T-helper 17 cell (primary cell): ENCODE results near the gene LRRC15. TPM values are rescaled to one million over a fixed set of nuclear protein-coding genes. Genes with fewer than 3 reads are reported as not detected.

Experiments used
- ATAC-seq: fragments of 150-1000 bp; cut with Tn5 transposase; 2 replicates; pipeline ENCODE4 v1.10.0; 2021; ENCODE audit warnings: mild to moderate bottlenecking, moderate library complexity
- DNase-seq, 3 donors: peaks; one replicate each; pipeline versions ENCODE4 v3.0.0 to v3.0.0-alpha.2; 2020 to 2021
- H3K9me3 ChIP-seq: one replicate; pipeline ENCODE4 v1.7.0; 2013; ENCODE audit warnings: low read length, mild to moderate bottlenecking; ENCODE audit not compliant: control insufficient read depth, poor library complexity, severe bottlenecking
- H3K27ac Mint-ChIP-seq: one replicate; pipeline ENCODE4 v1.8.0; 2022; ENCODE audit warnings: mild to moderate bottlenecking, moderate library complexity, mixed read lengths
- H3K27me3 Mint-ChIP-seq: one replicate; pipeline ENCODE4 v1.8.0; 2022; ENCODE audit warnings: mixed read lengths
- H3K36me3 Mint-ChIP-seq: one replicate; pipeline ENCODE4 v1.8.0; 2022; ENCODE audit warnings: low read depth, mixed read lengths
- H3K4me1 Mint-ChIP-seq: one replicate; pipeline ENCODE4 v1.8.0; 2022; ENCODE audit warnings: mild to moderate bottlenecking, mixed read lengths
- H3K4me3 Mint-ChIP-seq: one replicate; pipeline ENCODE4 v1.8.0; 2022; ENCODE audit warnings: mild to moderate bottlenecking, moderate library complexity, mixed read lengths
- total RNA-seq, 4 donors: library from RNA in 2 of 4; stranded (reverse) in 2 of 4; gene quantifications; one replicate each; pipeline ENCODE4 v1.2.3 and lab custom pipeline; 2022 to 2026

Gene LRRC15
- not detected for total RNA-seq
- total RNA-seq (lab: John Stamatoyannopoulos, UW), result 0 reads per million in 2 donors

- peak within 1 kb of the TSS; percentile 37 for H3K27ac Mint-ChIP-seq
- peaks cover 6% of the 10 kb centered on the region for H3K4me1 Mint-ChIP-seq
- no peaks in the 10 kb centered on the region for H3K9me3 ChIP-seq
- peaks cover 64% of the 10 kb centered on the region for H3K27me3 Mint-ChIP-seq
- DNase-seq, result no peak
- peaks cover 5% of the 10 kb centered on the region for H3K36me3 Mint-ChIP-seq
- no peak within 1 kb of the TSS for H3K4me3 Mint-ChIP-seq
- peak; percentile 27 for ATAC-seq
Observed at GRCh38 chr3:194369522-194370279, at the start of gene LRRC15. TSS of gene LRRC15 (minus strand) at chr3:194369743. CDS start at chr3:194361043, 8,700 bp downstream.

GRCh38 chr3:194418671-194419070 is 49.1 kb upstream of the LRRC15 start:
- H3K27me3 Mint-ChIP-seq, result no peaks in the 10 kb centered on the region
- ATAC-seq (no peak), DNase-seq (no peak)
- peak overlapping the region; percentile 86 for H3K27ac Mint-ChIP-seq
- H3K4me3 Mint-ChIP-seq, result no peak overlapping the region
- peaks cover 17% of the 10 kb centered on the region for H3K4me1 Mint-ChIP-seq
- peaks cover 11% of the 10 kb centered on the region for H3K36me3 Mint-ChIP-seq
- H3K9me3 ChIP-seq, result no peaks in the 10 kb centered on the region

- H3K27me3 Mint-ChIP-seq, result no peaks in the 10 kb centered on the region
- peaks cover 8% of the 10 kb centered on the region for H3K4me1 Mint-ChIP-seq
- DNase-seq (no peak), ATAC-seq (no peak)
- H3K4me3 Mint-ChIP-seq, result no peak overlapping the region
- H3K27ac Mint-ChIP-seq, result peak overlapping the region; percentile 37
- H3K9me3 ChIP-seq, result no peaks in the 10 kb centered on the region
- peaks cover 2% of the 10 kb centered on the region for H3K36me3 Mint-ChIP-seq
Observed at GRCh38 chr3:194407423-194407822, 37.9 kb upstream of the LRRC15 start.

- Mint-ChIP-seq H3K36me3 (no peaks in the 10 kb centered on the region), H3K27ac (peak overlapping the region; percentile 37), H3K4me1 (peaks cover 6% of the 10 kb centered on the region), H3K4me3 (no peak overlapping the region), H3K27me3 (no peaks in the 10 kb centered on the region)
- DNase-seq, result no peak
- no peaks in the 10 kb centered on the region for H3K9me3 ChIP-seq
- no peak for ATAC-seq
Observed at GRCh38 chr3:194405766-194406165, 36.2 kb upstream of the LRRC15 start.

- Mint-ChIP-seq H3K27ac (peak overlapping the region; percentile 43), H3K4me3 (no peak overlapping the region), H3K4me1 (peaks cover 5% of the 10 kb centered on the region), H3K27me3 (no peaks in the 10 kb centered on the region), H3K36me3 (no peaks in the 10 kb centered on the region)
- ATAC-seq, result peak; percentile 79
- H3K9me3 ChIP-seq, result no peaks in the 10 kb centered on the region
- DNase-seq, result no peak
Observed at GRCh38 chr3:194404365-194405140, 35.0 kb upstream of the LRRC15 start.

- no peak overlapping the region for H3K27ac Mint-ChIP-seq
- H3K4me3 Mint-ChIP-seq, result no peak overlapping the region
- DNase-seq, result no peak
- ATAC-seq, result no peak
- peaks cover 24% of the 10 kb centered on the region for H3K4me1 Mint-ChIP-seq
- no peaks in the 10 kb centered on the region for H3K27me3 Mint-ChIP-seq
- H3K9me3 ChIP-seq, result no peaks in the 10 kb centered on the region
- no peaks in the 10 kb centered on the region for H3K36me3 Mint-ChIP-seq
Observed at GRCh38 chr3:194401868-194402329, 32.4 kb upstream of the LRRC15 start.

- DNase-seq (no peak), ATAC-seq (no peak)
- no peak overlapping the region for H3K4me3 Mint-ChIP-seq
- H3K9me3 ChIP-seq, result no peaks in the 10 kb centered on the region
- no peaks in the 10 kb centered on the region for H3K27me3 Mint-ChIP-seq
- H3K36me3 Mint-ChIP-seq, result no peaks in the 10 kb centered on the region
- peaks cover 27% of the 10 kb centered on the region for H3K4me1 Mint-ChIP-seq
- H3K27ac Mint-ChIP-seq, result no peak overlapping the region
Observed at GRCh38 chr3:194401346-194401745, 31.8 kb upstream of the LRRC15 start.

- DNase-seq (no peak), ATAC-seq (no peak)
- Mint-ChIP-seq H3K27me3 (no peaks in the 10 kb centered on the region), H3K4me3 (no peak overlapping the region), H3K27ac (no peak overlapping the region), H3K4me1 (peaks cover 38% of the 10 kb centered on the region), H3K36me3 (no peaks in the 10 kb centered on the region)
- no peaks in the 10 kb centered on the region for H3K9me3 ChIP-seq
Observed at GRCh38 chr3:194399874-194400411, 30.4 kb upstream of the LRRC15 start.

- no peaks in the 10 kb centered on the region for H3K9me3 ChIP-seq
- no peaks in the 10 kb centered on the region for H3K27me3 Mint-ChIP-seq
- DNase-seq, result no peak
- H3K36me3 Mint-ChIP-seq, result no peaks in the 10 kb centered on the region
- H3K27ac Mint-ChIP-seq, result peak within 1 kb of the TSS; percentile 56
- peaks cover 41% of the 10 kb centered on the region for H3K4me1 Mint-ChIP-seq
- peak within 1 kb of the TSS; percentile 93 for H3K4me3 Mint-ChIP-seq
- no peak for ATAC-seq
Observed at GRCh38 chr3:194399166-194399565, 29.6 kb upstream of the LRRC15 start, which contains the start of gene GP5. TSS of gene GP5 (minus strand) at chr3:194399266. CDS start at chr3:194398282, 984 bp downstream.

- peak; percentile 19 for ATAC-seq
- Mint-ChIP-seq H3K4me1 (peaks cover 41% of the 10 kb centered on the region), H3K4me3 (peak overlapping the region; percentile 93), H3K27me3 (no peaks in the 10 kb centered on the region), H3K27ac (peak overlapping the region; percentile 85), H3K36me3 (no peaks in the 10 kb centered on the region)
- no peak for DNase-seq
- H3K9me3 ChIP-seq, result no peaks in the 10 kb centered on the region
Observed at GRCh38 chr3:194397757-194398312, 28.3 kb upstream of the LRRC15 start.

GRCh38 chr3:194396859-194397756 is 27.6 kb upstream of the LRRC15 start:
- peak in 2 of 3 donors; percentile 22 to 30 for DNase-seq
- H3K9me3 ChIP-seq, result no peaks in the 10 kb centered on the region
- peak; percentile 67 for ATAC-seq
- H3K36me3 Mint-ChIP-seq, result no peaks in the 10 kb centered on the region
- no peaks in the 10 kb centered on the region for H3K27me3 Mint-ChIP-seq
- peak overlapping the region; percentile 85 for H3K27ac Mint-ChIP-seq
- peak overlapping the region; percentile 93 for H3K4me3 Mint-ChIP-seq
- H3K4me1 Mint-ChIP-seq, result peaks cover 41% of the 10 kb centered on the region

- ATAC-seq (no peak), DNase-seq (no peak)
- Mint-ChIP-seq H3K27me3 (no peaks in the 10 kb centered on the region), H3K27ac (peak overlapping the region; percentile 85), H3K4me3 (peak overlapping the region; percentile 93), H3K36me3 (no peaks in the 10 kb centered on the region), H3K4me1 (peaks cover 41% of the 10 kb centered on the region)
- H3K9me3 ChIP-seq, result no peaks in the 10 kb centered on the region
Observed at GRCh38 chr3:194396539-194396858, 27.0 kb upstream of the LRRC15 start.
